Measurements from ENCODE around the gene P2RX2.

P2RX2 gene

GRCh38 chr12:132662901-132663755 is 44.6 kb downstream of the P2RX2 start:
- DNase-seq (ENCODE audit: low read depth) = no peak

GRCh38 chr12:132664206-132665148 is 45.9 kb downstream of the P2RX2 start:
- DNase-seq (ENCODE audit: low read depth) = no peak

GRCh38 chr12:132665149-132665491 is 46.5 kb downstream of the P2RX2 start:
- DNase-seq (ENCODE audit: low read depth) = no peak

- DNase-seq (ENCODE audit: low read depth) = no peak
Observed at GRCh38 chr12:132665794-132666193, 47.2 kb downstream of the P2RX2 start.

- DNase-seq (ENCODE audit: low read depth) = no peak
Observed at GRCh38 chr12:132668191-132669088, 49.9 kb downstream of the P2RX2 start.

- no peak for DNase-seq (ENCODE audit: low read depth)
Observed at GRCh38 chr12:132669166-132669879, 50.7 kb downstream of the P2RX2 start.
